Keratinocyte (primary cell): Measurements from ENCODE around the gene C4orf54. TPM values are rescaled to one million over a fixed set of nuclear protein-coding genes. Genes with fewer than 3 reads are reported as not detected.

ENCODE experiments used
- DNase-seq: peaks from one replicate; pipeline ENCODE4 v3.0.0-alpha.2; 2011; ENCODE audit warnings: low read depth, missing footprints, low spot score
- FAIRE-seq: peaks from 2 replicates; lab custom pipeline; 2011; peaks lifted over from hg19 to GRCh38; lab: Jason Lieb, UNC
- H2AFZ ChIP-seq: 2 replicates; pipeline ENCODE4 v1.6.0; 2012; ENCODE audit warnings: low read length, control low read depth, inconsistent platforms; ENCODE audit not compliant: control insufficient read depth
- H3K27ac ChIP-seq: 2 replicates; pipeline ENCODE4 v1.5.1; 2011; ENCODE audit warnings: low read length; ENCODE audit not compliant: control insufficient read depth, insufficient read depth
- H3K27me3 ChIP-seq: 3 replicates; pipeline ENCODE4 v1.6.0; 2011; ENCODE audit warnings: low read length; ENCODE audit not compliant: control insufficient read depth, insufficient read depth; ENCODE audit errors: extremely low read depth
- H3K36me3 ChIP-seq, 2 experiments: 2 replicates in 1 of 2; 3 replicates in 1 of 2; pipeline ENCODE4 v1.5.1; 2011; ENCODE audit warnings: low read length in 2 of 2, mild to moderate bottlenecking in 1 of 2; ENCODE audit not compliant: control insufficient read depth in 2 of 2, insufficient read depth in 2 of 2; ENCODE audit errors: extremely low read depth in 1 of 2
- H3K4me1 ChIP-seq: 3 replicates; pipeline ENCODE4 v1.5.1; 2011; ENCODE audit warnings: low read length; ENCODE audit not compliant: control insufficient read depth, insufficient read depth; ENCODE audit errors: extremely low read depth
- H3K4me2 ChIP-seq: 3 replicates; pipeline ENCODE4 v1.6.0; 2011; ENCODE audit warnings: low read depth, low read length; ENCODE audit not compliant: control insufficient read depth, insufficient read depth; ENCODE audit errors: extremely low read depth
- H3K4me3 ChIP-seq, 3 experiments: fragments of 200-600 bp in 1 of 3; sonication (generic) in 1 of 3; 2 replicates in 2 of 3; 3 replicates in 1 of 3; pipeline ENCODE4 v1.5.1; 2011 to 2016; ENCODE audit warnings: low read length in 3 of 3, mild to moderate bottlenecking in 3 of 3, control low read depth in 2 of 3, inconsistent platforms in 1 of 3, low read depth in 1 of 3, mixed read lengths in 1 of 3, mixed run types in 1 of 3, moderate library complexity in 1 of 3; ENCODE audit not compliant: control insufficient read depth in 2 of 3, insufficient read depth in 2 of 3; ENCODE audit errors: extremely low read depth in 1 of 3
- H3K79me2 ChIP-seq: 2 replicates; pipeline ENCODE4 v1.6.0; 2012; ENCODE audit warnings: low read length; ENCODE audit not compliant: control insufficient read depth, insufficient read depth
- H3K9ac ChIP-seq: 3 replicates; pipeline ENCODE4 v1.6.0; 2011; ENCODE audit warnings: low read length; ENCODE audit not compliant: control insufficient read depth, insufficient read depth; ENCODE audit errors: extremely low read depth
- H3K9me1 ChIP-seq: 3 replicates; pipeline ENCODE4 v1.6.0; 2011; ENCODE audit warnings: low read length; ENCODE audit not compliant: control insufficient read depth, insufficient read depth; ENCODE audit errors: extremely low read depth
- H3K9me3 ChIP-seq: 2 replicates; pipeline ENCODE4 v1.5.1; 2012; ENCODE audit warnings: low read depth, low read length; ENCODE audit not compliant: control insufficient read depth
- H4K20me1 ChIP-seq: 3 replicates; pipeline ENCODE4 v1.6.0; 2011; ENCODE audit warnings: low read length; ENCODE audit not compliant: control insufficient read depth, insufficient read depth; ENCODE audit errors: extremely low read depth
- CTCF ChIP-seq, 3 experiments: IDR thresholded peaks in 1 of 3; conservative IDR thresholded peaks in 1 of 3; optimal IDR thresholded peaks in 1 of 3; 2 replicates in 2 of 3; 3 replicates in 1 of 3; pipeline versions ENCODE3 to v1.5.1; 2011; ENCODE audit warnings: low read length in 3 of 3, mild to moderate bottlenecking in 3 of 3, moderate library complexity in 2 of 3, control low read depth in 1 of 3, inconsistent platforms in 1 of 3; ENCODE audit not compliant: insufficient read depth in 2 of 3; ENCODE audit errors: extremely low read depth in 1 of 3
- EZH2 ChIP-seq: IDR thresholded peaks from one replicate; pipeline ENCODE4 v1.6.1; 2012; ENCODE audit warnings: inconsistent platforms, mild to moderate bottlenecking, low read length, moderate library complexity
- dilution Hi-C: fragments of 300-500 bp; cut with MboI; formaldehyde crosslinking; loops from one replicate; pipeline ENCODE4 v1.7.0; 2020; ENCODE audit warnings: low sequenced_read_pairs; ENCODE audit not compliant: extremely low pct_ligation_motif_present
- polyA plus RNA-seq, 5 experiments: library from polyadenylated mRNA; depleted of rRNA in 3 of 5; stranded (reverse) in 3 of 5; stranded (forward) in 1 of 5; unstranded in 1 of 5; fragments of >200 nt; gene quantifications; 1 replicate in 1 of 5; 2 replicates in 3 of 5; 3 replicates in 1 of 5; pipeline versions ENCODE4 v1.2.1 to v1.2.3, GENCODE V29; 2011 to 2012; ENCODE audit warnings: missing spikeins in 2 of 5, low read depth in 1 of 5, low replicate concordance in 1 of 5

The C4orf54 gene
- polyA plus RNA-seq, 1 donor (not counting 4 experiments of a cell fraction or from before 2014, with no cell fraction given) = 0.01 TPM

- Histone ChIP-seq H3K79me2 (no peaks in the 10 kb centered on the region), H3K9me3 (no peaks in the 10 kb centered on the region), H3K4me1 (no peaks in the 10 kb centered on the region), H3K27me3 (no peaks in the 10 kb centered on the region), H3K9ac (no peak overlapping the region), H3K4me3 (no peak overlapping the region), H2AFZ (no peak overlapping the region), H3K36me3 (no peaks in the 10 kb centered on the region), H3K27ac (no peak overlapping the region), H4K20me1 (no peaks in the 10 kb centered on the region), H3K4me2 (no peak overlapping the region), H3K9me1 (no peaks in the 10 kb centered on the region)
- dilution Hi-C loops = no loop called here
- FAIRE-seq (no peak), DNase-seq (no peak)
- no peak for TF ChIP-seq EZH2
- no peak for TF ChIP-seq CTCF (optimal IDR thresholded peaks at IDR 0.05 in 1 of 3, IDR thresholded peaks at IDR 0.05 in 1 of 3, conservative IDR thresholded peaks at IDR 0.05 in 1 of 3; ENCODE audit: extremely low read depth in 1 of 3, insufficient read depth in 2 of 3, low read length in 3 of 3)
Observed at GRCh38 chr4:99608417-99608816, 49.2 kb downstream of the C4orf54 start.

Other genes with a start within 250 kb of the C4orf54 start
- 0.16 to 2.2 TPM (median 0.56 TPM) in 3 replicates for gene ADH7, start 222.5 kb downstream of the C4orf54 start, polyA plus RNA-seq
- not detected in 3 replicates for gene C4orf17, start 146.8 kb downstream of the C4orf54 start, polyA plus RNA-seq
- 5.1 to 8.2 TPM (median 6.4 TPM) in 3 replicates for gene TRMT10A, start 93.8 kb downstream of the C4orf54 start, polyA plus RNA-seq
- 0.04 to 0.09 TPM (median 0.05 TPM) in 3 replicates for gene MTTP, start 83.0 kb downstream of the C4orf54 start, polyA plus RNA-seq
- gene DAPP1, start 159.0 kb upstream of the C4orf54 start, polyA plus RNA-seq = 70.1 to 80.3 TPM (median 73.1 TPM) in 3 replicates
- gene LAMTOR3, start 236.6 kb upstream of the C4orf54 start, polyA plus RNA-seq = 51.5 to 92.2 TPM (median 78.9 TPM) in 3 replicates